Gastrocnemius medialis (tissue), 4 donors: ENCODE data around the gene RPL29. TPM values are rescaled to one million over a fixed set of nuclear protein-coding genes. Genes with fewer than 3 reads are reported as not detected.

Experiments used
- ATAC-seq, 2 donors: fragments of 150-250 bp; one replicate each; pipeline ENCODE4 v1.9.1; 2016
- DNase-seq, 2 donors: peaks; one replicate each; pipeline ENCODE4 v3.0.0-alpha.2; 2019
- H3K27ac ChIP-seq, 4 donors: fragments of 200-600 bp; sonication (generic); 1 replicate in 1 of 4; 2 replicates in 3 of 4; pipeline ENCODE4 v1.5.1; 2016 to 2018; ENCODE audit warnings: mild to moderate bottlenecking in 2 of 4, moderate library complexity in 1 of 4
- H3K27me3 ChIP-seq, 3 donors: fragments of 200-600 bp; sonication (generic) in 2 of 3; 1 replicate in 1 of 3; 2 replicates in 2 of 3; pipeline versions ENCODE4 v1.5.1 to v1.6.0; 2016 to 2019; ENCODE audit warnings: mild to moderate bottlenecking in 1 of 3, moderate library complexity in 1 of 3
- H3K36me3 ChIP-seq, 2 donors: fragments of 200-600 bp; sonication (generic) in 1 of 2; one replicate each; pipeline ENCODE4 v1.5.1; 2017 to 2018
- H3K4me1 ChIP-seq, 2 donors: fragments of 200-600 bp; sonication (generic) in 1 of 2; one replicate each; pipeline ENCODE4 v1.5.1; 2016 to 2017; ENCODE audit warnings: mild to moderate bottlenecking in 2 of 2
- H3K4me3 ChIP-seq, 4 donors: fragments of 200-600 bp; sonication (generic) in 3 of 4; 1 replicate in 1 of 4; 2 replicates in 3 of 4; pipeline ENCODE4 v1.5.1; 2016 to 2019; ENCODE audit warnings: mild to moderate bottlenecking in 2 of 4
- H3K9me3 ChIP-seq, 3 donors: fragments of 200-600 bp; sonication (generic) in 2 of 3; 1 replicate in 1 of 3; 2 replicates in 2 of 3; pipeline ENCODE4 v1.5.1; 2016 to 2019
- POLR2A ChIP-seq, 2 donors: fragments of 450-650 bp; IDR thresholded peaks; one replicate each; pipeline ENCODE4 v1.6.1; 2017; ENCODE audit warnings: antibody characterized with exemption in 2 of 2, mild to moderate bottlenecking in 2 of 2, moderate library complexity in 2 of 2
- in situ Hi-C, 4 donors: fragments of 200-750 bp; cut with MboI; loops; one replicate each; pipeline versions ENCODE4 v1.15.0 to v1.8.0; 2017; ENCODE audit warnings: low sequenced_read_pairs in 4 of 4
- intact Hi-C: fragments of 100-400 bp; cut with DNase I; formaldehyde crosslinking; loops from one replicate; pipeline ENCODE4 v1.15.1; 2023; ENCODE audit warnings: low total_unique reads
- total RNA-seq, 4 donors: library from RNA; depleted of rRNA; stranded (reverse); fragments of >200 nt; gene quantifications; one replicate each; pipeline versions ENCODE4 v1.1.0 to v1.2.3, GENCODE V29; 2016
- TF ChIP-seq, protein P1 (sequence below), 5 experiments: fragments of 450-650 bp in 3 of 5; fragments of 200-600 bp in 2 of 5; sonication (generic) in 2 of 5; IDR thresholded peaks in 4 of 5; conservative IDR thresholded peaks in 1 of 5; 1 replicate in 4 of 5; 2 replicates in 1 of 5; pipeline ENCODE4 v1.5.1; 2016 to 2019; ENCODE audit warnings: antibody characterized with exemption in 5 of 5, mild to moderate bottlenecking in 3 of 5, moderate library complexity in 3 of 5

Gene RPL29
- total RNA-seq, 4 donors from 2014 or later = 1,885 to 2,483 (median 2,154) TPM

DNA sequence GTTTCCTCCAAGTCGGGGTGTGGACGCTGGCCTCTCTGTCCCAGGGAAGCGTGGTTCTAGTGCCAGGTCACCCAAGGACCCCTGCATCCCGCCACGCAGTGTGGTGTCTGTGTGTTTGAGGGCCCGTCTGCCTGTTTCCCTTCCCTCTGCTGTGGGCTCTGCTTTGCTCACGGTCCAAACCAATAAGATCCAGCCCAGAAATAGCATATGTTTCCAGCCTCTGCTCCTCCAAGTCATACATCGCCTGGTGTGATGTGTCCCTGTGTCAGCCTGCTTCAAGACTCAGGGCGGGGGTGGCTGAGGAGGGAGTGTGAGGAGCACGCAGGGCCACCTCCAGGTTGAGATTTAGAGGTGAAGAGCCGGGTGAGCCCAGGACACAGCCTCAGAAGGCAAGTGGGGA lies 21.9 kb upstream of the RPL29 start:
- DNase-seq (peak in 1 of 2 donors; percentile 57), ATAC-seq (peak in 1 of 2 donors; percentile 20)
- no peaks in the 10 kb centered on the region for H3K9me3 ChIP-seq
- H3K27me3 ChIP-seq = no peaks in the 10 kb centered on the region
- peak overlapping the region in 1 of 4 donors; percentile 16 for H3K4me3 ChIP-seq
- TF ChIP-seq, protein P1, sequence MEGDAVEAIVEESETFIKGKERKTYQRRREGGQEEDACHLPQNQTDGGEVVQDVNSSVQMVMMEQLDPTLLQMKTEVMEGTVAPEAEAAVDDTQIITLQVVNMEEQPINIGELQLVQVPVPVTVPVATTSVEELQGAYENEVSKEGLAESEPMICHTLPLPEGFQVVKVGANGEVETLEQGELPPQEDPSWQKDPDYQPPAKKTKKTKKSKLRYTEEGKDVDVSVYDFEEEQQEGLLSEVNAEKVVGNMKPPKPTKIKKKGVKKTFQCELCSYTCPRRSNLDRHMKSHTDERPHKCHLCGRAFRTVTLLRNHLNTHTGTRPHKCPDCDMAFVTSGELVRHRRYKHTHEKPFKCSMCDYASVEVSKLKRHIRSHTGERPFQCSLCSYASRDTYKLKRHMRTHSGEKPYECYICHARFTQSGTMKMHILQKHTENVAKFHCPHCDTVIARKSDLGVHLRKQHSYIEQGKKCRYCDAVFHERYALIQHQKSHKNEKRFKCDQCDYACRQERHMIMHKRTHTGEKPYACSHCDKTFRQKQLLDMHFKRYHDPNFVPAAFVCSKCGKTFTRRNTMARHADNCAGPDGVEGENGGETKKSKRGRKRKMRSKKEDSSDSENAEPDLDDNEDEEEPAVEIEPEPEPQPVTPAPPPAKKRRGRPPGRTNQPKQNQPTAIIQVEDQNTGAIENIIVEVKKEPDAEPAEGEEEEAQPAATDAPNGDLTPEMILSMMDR (IDR thresholded peaks at IDR 0.05 in 4 of 5, conservative IDR thresholded peaks at IDR 0.05 in 1 of 5) = no peak
- peak; percentile 16 to 50 for TF ChIP-seq POLR2A (IDR thresholded peaks at IDR 0.05)
- intact Hi-C loops (no loop called here), in situ Hi-C loops (no loop called here)
- H3K4me1 ChIP-seq = peaks cover 75 to 91% of the 10 kb centered on the region in 2 donors
- peak overlapping the region; percentile 95 to 98 (median 96) for H3K27ac ChIP-seq
- H3K36me3 ChIP-seq = no peaks in the 10 kb centered on the region

DNA sequence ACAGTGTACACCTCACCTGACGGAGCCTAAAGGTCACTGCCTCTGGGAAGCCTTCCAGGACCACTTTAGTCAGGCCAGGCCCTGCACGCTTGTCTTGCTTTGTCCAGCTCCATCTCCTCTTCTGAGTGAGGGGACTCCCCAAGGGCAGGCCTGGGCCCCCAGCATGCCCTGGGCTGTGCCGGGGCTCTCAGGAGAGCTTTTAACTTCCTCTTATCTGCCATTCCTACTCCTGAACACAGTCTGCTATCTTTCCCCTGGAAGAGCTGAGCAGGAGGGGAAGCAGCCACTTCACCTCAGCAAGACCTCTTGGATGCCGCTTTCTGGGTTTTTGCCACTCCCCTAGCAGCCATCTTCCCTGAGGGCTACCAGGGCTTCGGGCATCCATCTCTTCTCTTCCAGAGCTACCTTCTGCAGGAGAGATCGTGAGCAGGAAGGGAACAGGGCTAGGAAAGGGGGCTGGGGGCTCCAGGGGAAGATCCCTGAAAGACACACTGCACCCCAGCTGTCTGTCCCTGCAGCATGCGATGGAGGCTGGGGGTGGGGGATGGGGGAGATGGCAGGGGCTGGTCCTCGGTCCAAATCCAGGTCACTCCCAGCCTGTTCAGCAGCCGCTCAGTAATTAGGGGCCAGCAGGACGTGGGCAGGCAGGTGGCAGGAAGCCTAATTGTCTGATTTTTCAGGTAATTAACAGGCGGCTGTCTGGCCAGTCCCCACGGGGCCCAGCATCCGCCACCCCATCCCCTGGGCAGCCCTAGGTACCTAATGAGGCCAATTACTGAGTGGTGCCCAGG lies 19.9 kb upstream of the RPL29 start:
- Histone ChIP-seq H3K9me3 (no peaks in the 10 kb centered on the region), H3K27ac (peak overlapping the region; percentile 95 to 98 (median 96)), H3K27me3 (no peaks in the 10 kb centered on the region), H3K4me1 (peaks cover 65 to 84% of the 10 kb centered on the region in 2 donors), H3K36me3 (no peaks in the 10 kb centered on the region), H3K4me3 (no peak overlapping the region)
- DNase-seq (no peak), ATAC-seq (no peak)
- in situ Hi-C loops = no loop called here
- TF ChIP-seq POLR2A (IDR thresholded peaks at IDR 0.05) = no peak
- TF ChIP-seq, protein P1 (IDR thresholded peaks at IDR 0.05 in 4 of 5, conservative IDR thresholded peaks at IDR 0.05 in 1 of 5) = no peak
- intact Hi-C loops = no loop called here

DNA sequence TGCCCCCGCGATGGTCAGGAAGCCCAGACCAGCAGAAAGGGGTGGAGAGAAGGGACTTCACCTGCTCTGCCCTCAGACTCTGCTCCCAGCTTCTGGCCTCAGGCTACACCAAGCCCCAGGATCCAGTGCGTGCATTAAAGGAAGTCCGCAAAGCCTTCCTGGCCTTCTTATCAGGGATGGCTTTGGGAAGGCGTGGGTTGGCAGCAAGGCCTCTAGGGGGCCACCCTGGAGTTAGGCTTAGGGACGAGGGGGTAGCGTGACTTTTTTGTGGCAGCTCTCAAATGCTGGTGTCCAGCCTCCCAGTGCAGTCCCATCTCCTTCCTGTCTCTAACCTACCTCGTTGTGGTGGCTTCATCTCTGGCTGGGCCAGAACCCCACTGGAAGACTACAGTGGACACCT lies 18.9 kb upstream of the RPL29 start:
- Histone ChIP-seq H3K4me3 (no peak overlapping the region), H3K36me3 (no peaks in the 10 kb centered on the region), H3K27ac (peak overlapping the region; percentile 95 to 98 (median 96)), H3K9me3 (no peaks in the 10 kb centered on the region), H3K4me1 (peaks cover 56 to 76% of the 10 kb centered on the region in 2 donors), H3K27me3 (no peaks in the 10 kb centered on the region)
- intact Hi-C loops (no loop called here), in situ Hi-C loops (no loop called here)
- no peak for DNase-seq
- no peak for ATAC-seq
- TF ChIP-seq POLR2A (IDR thresholded peaks at IDR 0.05) = no peak
- TF ChIP-seq, protein P1 (IDR thresholded peaks at IDR 0.05 in 4 of 5, conservative IDR thresholded peaks at IDR 0.05 in 1 of 5) = no peak

DNA sequence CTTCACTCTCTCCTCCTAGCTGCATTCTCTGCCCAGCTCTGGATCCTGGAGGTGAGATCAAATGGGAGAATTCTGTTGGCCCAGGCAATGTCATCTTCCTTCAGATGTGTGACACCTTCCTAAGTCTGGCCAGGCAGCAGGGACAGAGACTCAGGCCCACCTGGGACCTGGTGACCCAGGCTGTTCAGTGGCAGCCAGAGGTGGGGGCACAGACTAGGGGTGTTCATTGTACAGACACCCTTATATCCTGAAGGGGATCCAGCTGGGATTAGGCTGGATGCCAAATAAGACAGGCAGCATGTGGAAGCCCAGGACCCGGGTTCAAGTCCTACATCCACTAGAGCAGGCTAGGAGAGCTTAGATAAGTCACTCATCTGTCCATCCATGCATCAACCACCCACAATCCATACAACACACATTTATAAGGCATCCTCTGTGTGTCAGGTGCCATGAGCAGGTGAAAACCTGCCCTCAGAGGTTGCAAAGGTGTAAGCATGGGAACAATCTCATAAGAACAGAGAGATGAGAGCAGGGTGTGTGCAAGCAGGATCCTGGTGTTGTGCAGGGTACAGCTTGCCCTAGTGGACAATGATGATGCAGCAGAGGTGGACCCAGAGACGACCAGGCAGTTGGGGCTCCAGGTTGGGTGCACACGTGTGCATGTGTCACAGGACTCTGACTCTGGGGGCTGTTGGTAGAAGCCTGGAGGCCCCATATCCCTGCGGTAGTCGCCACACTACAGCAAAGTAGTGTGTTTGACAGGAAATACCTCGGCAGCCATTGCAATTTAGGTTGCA lies 18.3 kb upstream of the RPL29 start:
- Histone ChIP-seq H3K27ac (peak overlapping the region; percentile 95 to 98 (median 96)), H3K36me3 (no peaks in the 10 kb centered on the region), H3K4me3 (no peak overlapping the region), H3K9me3 (no peaks in the 10 kb centered on the region), H3K27me3 (no peaks in the 10 kb centered on the region), H3K4me1 (peaks cover 50 to 73% of the 10 kb centered on the region in 2 donors)
- ATAC-seq (no peak), DNase-seq (no peak)
- TF ChIP-seq, protein P1 (IDR thresholded peaks at IDR 0.05 in 4 of 5, conservative IDR thresholded peaks at IDR 0.05 in 1 of 5) = no peak
- no peak for TF ChIP-seq POLR2A (IDR thresholded peaks at IDR 0.05)
- intact Hi-C loops = loop anchor here (2.0 kb wide), 1 partner anchor 43 kb away; the partner anchor contains the start of gene DUSP7
- in situ Hi-C loops = no loop called here
